Mammary epithelial cell (primary cell): ENCODE data around the gene CBY3.

Experiments used
- EZH2 ChIP-seq: IDR thresholded peaks from 2 replicates; pipeline ENCODE4 v1.6.1; 2012; ENCODE audit warnings: low read length, inconsistent platforms, borderline replicate concordance
- TF ChIP-seq, protein P1 (sequence below), 2 donors: IDR thresholded peaks in 1 of 2; conservative IDR thresholded peaks in 1 of 2; 2 replicates each; pipeline ENCODE4 v1.5.1; 2011 to 2012; ENCODE audit warnings: inconsistent platforms in 2 of 2, low read length in 2 of 2, mild to moderate bottlenecking in 2 of 2, control low read depth in 1 of 2, low read depth in 1 of 2; ENCODE audit not compliant: insufficient read depth in 1 of 2; ENCODE audit errors: extremely low read depth in 1 of 2

DNA sequence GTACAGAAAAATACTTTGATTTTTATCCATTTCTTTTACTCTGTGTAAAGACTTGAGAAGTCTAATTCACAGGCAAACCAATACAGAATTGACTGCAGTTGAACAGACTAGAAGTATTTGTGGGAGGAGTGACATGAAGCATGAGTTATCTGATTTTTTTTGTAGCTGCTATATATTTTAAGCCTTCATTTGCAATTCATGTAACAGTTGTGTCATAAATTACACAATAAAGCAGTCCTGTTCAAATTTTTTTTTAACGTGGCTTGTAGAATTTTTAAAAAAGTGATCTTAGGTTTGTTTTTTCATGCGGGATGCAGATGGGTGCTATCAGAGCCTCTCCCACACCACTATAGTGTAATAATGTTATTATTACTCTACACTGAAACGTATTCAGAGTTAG, 48.9 kb upstream of the CBY3 start:
- TF ChIP-seq, protein P1, sequence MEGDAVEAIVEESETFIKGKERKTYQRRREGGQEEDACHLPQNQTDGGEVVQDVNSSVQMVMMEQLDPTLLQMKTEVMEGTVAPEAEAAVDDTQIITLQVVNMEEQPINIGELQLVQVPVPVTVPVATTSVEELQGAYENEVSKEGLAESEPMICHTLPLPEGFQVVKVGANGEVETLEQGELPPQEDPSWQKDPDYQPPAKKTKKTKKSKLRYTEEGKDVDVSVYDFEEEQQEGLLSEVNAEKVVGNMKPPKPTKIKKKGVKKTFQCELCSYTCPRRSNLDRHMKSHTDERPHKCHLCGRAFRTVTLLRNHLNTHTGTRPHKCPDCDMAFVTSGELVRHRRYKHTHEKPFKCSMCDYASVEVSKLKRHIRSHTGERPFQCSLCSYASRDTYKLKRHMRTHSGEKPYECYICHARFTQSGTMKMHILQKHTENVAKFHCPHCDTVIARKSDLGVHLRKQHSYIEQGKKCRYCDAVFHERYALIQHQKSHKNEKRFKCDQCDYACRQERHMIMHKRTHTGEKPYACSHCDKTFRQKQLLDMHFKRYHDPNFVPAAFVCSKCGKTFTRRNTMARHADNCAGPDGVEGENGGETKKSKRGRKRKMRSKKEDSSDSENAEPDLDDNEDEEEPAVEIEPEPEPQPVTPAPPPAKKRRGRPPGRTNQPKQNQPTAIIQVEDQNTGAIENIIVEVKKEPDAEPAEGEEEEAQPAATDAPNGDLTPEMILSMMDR (conservative IDR thresholded peaks at IDR 0.05 in 1 of 2, IDR thresholded peaks at IDR 0.05 in 1 of 2; ENCODE audit: extremely low read depth in 1 of 2, insufficient read depth in 1 of 2, low read depth in 1 of 2, low read length in 2 of 2): no peak
- TF ChIP-seq EZH2: no peak
